GM18520 (cell line): ENCODE measurements around the gene RPL13A.

Source experiments
- ATAC-seq: cut with Tn5 transposase; IDR thresholded peaks from one replicate; pipeline ENCODE4 v1.9.1; 2021; ENCODE audit not compliant: unreplicated experiment

Gene RPL13A

GRCh38 chr19:49479975-49480628 lies 7.3 kb upstream of the RPL13A start:
- no peak for ATAC-seq

- no peak for ATAC-seq
Measured at GRCh38 chr19:49481020-49481683, 6.3 kb upstream of the RPL13A start.

- ATAC-seq: no peak
Measured at GRCh38 chr19:49486232-49486631, 1.2 kb upstream of the RPL13A start.

GRCh38 chr19:49486710-49487276 lies 615 bp upstream of the RPL13A start:
- ATAC-seq: no peak

- no peak for ATAC-seq
Measured at GRCh38 chr19:49488046-49488862, 846 bp downstream of the RPL13A start.

- ATAC-seq: no peak
Measured at GRCh38 chr19:49488863-49489537, 1.6 kb downstream of the RPL13A start.

GRCh38 chr19:49489601-49490167 lies 2.3 kb downstream of the RPL13A start:
- ATAC-seq: no peak

GRCh38 chr19:49490287-49491029 lies 3.0 kb downstream of the RPL13A start:
- no peak for ATAC-seq

- no peak for ATAC-seq
Measured at GRCh38 chr19:49491030-49491803, 3.8 kb downstream of the RPL13A start.

- ATAC-seq: no peak
Measured at GRCh38 chr19:49491804-49492572, 4.6 kb downstream of the RPL13A start.

- ATAC-seq: no peak
Measured at GRCh38 chr19:49492573-49493405, 5.4 kb downstream of the RPL13A start.

GRCh38 chr19:49496574-49497008 lies 9.2 kb downstream of the RPL13A start:
- no peak for ATAC-seq

- no peak for ATAC-seq
Measured at GRCh38 chr19:49497047-49497788, 9.8 kb downstream of the RPL13A start.

GRCh38 chr19:49497789-49498103 lies 10.3 kb downstream of the RPL13A start:
- ATAC-seq: no peak

GRCh38 chr19:49498475-49498874 lies 11.1 kb downstream of the RPL13A start:
- no peak for ATAC-seq

- no peak for ATAC-seq
Measured at GRCh38 chr19:49499030-49499670, 11.7 kb downstream of the RPL13A start.
